Left colon (tissue), 2 donors: ENCODE results near the gene GRK4. TPM values are rescaled to one million over a fixed set of nuclear protein-coding genes. Genes with fewer than 3 reads are reported as not detected.

Experiments
- ATAC-seq: fragments of 200-7000 bp; cut with Tn5 transposase; one replicate; pipeline ENCODE4 v1.9.1; 2020; ENCODE audit warnings: mild to moderate bottlenecking, moderate library complexity
- DNase-seq, 2 donors: peaks; one replicate each; pipeline ENCODE4 v3.0.0-alpha.2; 2020
- intact Hi-C, 2 donors: fragments of 100-400 bp; cut with DNase I in 1 of 2; cut with micrococcal nuclease in 1 of 2; formaldehyde crosslinking; loops; one replicate each; pipeline versions ENCODE4 v1.11.2 to v1.14.0; 2022; cut with DNase I, micrococcal nuclease
- total RNA-seq, 2 donors: library from RNA; stranded (reverse); fragmentation: NEBNext Ultra II Directional; extraction: Animal tissue kit (Norgen Biotek cat#: 25700); gene quantifications; one replicate each; pipeline ENCODE4 v1.2.1, GENCODE V29; 2021
- donor health status: DM: no; HTN: no; CAD: no.
- donor health status: DM: yes; HTN: yes; CAD: no.

Gene GRK4
- total RNA-seq, 2 donors from 2014 or later, result 1.7 to 3.9 TPM

DNA sequence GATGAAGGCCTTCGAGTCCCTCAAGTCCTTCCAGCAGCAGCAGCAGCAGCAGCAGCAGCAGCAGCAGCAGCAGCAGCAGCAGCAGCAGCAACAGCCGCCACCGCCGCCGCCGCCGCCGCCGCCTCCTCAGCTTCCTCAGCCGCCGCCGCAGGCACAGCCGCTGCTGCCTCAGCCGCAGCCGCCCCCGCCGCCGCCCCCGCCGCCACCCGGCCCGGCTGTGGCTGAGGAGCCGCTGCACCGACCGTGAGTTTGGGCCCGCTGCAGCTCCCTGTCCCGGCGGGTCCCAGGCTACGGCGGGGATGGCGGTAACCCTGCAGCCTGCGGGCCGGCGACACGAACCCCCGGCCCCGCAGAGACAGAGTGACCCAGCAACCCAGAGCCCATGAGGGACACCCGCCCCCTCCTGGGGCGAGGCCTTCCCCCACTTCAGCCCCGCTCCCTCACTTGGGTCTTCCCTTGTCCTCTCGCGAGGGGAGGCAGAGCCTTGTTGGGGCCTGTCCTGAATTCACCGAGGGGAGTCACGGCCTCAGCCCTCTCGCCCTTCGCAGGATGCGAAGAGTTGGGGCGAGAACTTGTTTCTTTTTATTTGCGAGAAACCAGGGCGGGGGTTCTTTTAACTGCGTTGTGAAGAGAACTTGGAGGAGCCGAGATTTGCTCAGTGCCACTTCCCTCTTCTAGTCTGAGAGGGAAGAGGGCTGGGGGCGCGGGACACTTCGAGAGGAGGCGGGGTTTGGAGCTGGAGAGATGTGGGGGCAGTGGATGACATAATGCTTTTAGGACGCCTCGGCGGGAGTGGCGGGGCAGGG, 111.7 kb downstream of the GRK4 start:
- intact Hi-C loops, result no loop called here
- DNase-seq, result peak; percentile 70 to 75
- ATAC-seq, result peak; percentile 22

DNA sequence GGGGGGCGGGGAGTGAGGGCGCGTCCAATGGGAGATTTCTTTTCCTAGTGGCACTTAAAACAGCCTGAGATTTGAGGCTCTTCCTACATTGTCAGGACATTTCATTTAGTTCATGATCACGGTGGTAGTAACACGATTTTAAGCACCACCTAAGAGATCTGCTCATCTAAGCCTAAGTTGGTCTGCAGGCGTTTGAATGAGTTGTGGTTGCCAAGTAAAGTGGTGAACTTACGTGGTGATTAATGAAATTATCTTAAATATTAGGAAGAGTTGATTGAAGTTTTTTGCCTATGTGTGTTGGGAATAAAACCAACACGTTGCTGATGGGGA, 112.2 kb downstream of the GRK4 start:
- intact Hi-C loops, result no loop called here
- DNase-seq, result no peak
- no peak for ATAC-seq

DNA sequence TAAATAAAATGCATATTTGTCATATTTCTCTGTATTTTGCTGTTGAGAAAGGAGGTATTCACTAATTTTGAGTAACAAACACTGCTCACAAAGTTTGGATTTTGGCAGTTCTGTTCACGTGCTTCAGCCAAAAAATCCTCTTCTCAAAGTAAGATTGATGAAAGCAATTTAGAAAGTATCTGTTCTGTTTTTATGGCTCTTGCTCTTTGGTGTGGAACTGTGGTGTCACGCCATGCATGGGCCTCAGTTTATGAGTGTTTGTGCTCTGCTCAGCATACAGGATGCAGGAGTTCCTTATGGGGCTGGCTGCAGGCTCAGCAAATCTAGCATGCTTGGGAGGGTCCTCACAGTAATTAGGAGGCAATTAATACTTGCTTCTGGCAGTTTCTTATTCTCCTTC, 114.4 kb downstream of the GRK4 start:
- DNase-seq, result no peak
- intact Hi-C loops, result no loop called here
- no peak for ATAC-seq

DNA sequence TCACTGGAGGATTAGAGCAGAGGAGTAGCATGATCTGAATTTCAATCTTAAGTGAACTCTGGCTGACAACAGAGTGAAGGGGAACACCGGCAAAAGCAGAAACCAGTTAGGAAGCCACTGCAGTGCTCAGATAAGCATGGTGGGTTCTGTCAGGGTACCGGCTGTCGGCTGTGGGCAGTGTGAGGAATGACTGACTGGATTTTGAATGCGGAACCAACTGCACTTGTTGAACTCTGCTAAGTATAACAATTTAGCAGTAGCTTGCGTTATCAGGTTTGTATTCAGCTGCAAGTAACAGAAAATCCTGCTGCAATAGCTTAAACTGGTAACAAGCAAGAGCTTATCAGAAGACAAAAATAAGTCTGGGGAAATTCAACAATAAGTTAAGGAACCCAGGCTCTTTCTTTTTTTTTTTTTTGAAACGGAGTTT, 116.3 kb downstream of the GRK4 start:
- intact Hi-C loops, result no loop called here
- DNase-seq (no peak), ATAC-seq (no peak)

DNA sequence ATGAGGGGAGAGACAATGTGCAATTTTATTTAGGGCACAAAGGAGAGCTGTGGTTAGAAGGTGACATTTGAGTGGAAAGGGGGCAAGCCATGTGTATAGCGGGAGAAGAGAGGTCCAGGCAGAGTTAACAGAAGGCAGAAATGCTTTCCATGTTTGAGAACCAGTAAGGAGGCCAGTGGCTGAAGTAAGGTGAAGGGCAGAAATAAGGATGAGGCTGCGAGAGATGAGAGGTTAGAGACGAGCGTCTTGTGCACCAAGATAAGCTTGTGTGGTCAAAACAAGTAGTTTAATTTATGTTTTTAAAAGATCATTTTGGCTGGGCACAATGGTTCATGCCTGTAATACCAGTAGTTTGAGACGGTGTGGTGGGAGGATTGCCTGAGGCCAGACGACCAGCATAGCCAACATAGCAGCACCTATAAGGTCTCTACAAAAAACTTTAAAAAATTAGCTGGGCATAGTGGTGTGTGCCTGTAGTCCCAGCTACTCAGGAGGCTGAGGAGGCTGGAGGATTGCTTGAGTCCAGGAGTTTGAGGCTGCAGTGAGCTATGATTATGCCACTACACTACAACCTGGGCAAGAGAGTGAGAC, 119.6 kb downstream of the GRK4 start:
- ATAC-seq (peak; percentile 8), DNase-seq (no peak)
- intact Hi-C loops, result no loop called here

DNA sequence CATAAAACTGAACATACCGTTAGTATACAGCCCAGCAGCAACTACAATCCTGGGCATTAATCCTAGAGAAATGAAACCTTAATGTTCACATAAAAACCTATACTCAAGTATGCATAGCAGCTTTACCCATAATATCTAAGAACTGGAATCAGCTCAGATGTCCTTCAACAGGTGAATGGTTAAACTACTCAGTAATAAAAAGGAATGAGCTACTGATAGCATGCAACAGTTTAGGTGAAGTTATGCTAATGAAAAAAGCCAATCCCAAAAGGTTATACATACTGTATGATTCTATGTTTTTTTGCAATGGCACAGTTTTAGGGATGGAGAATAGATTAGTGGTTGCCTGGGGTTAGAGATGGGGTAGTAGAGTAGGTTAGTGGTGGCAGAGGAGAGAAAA, 120.4 kb downstream of the GRK4 start:
- intact Hi-C loops, result no loop called here
- DNase-seq, result no peak
- peak; percentile 70 for ATAC-seq

DNA sequence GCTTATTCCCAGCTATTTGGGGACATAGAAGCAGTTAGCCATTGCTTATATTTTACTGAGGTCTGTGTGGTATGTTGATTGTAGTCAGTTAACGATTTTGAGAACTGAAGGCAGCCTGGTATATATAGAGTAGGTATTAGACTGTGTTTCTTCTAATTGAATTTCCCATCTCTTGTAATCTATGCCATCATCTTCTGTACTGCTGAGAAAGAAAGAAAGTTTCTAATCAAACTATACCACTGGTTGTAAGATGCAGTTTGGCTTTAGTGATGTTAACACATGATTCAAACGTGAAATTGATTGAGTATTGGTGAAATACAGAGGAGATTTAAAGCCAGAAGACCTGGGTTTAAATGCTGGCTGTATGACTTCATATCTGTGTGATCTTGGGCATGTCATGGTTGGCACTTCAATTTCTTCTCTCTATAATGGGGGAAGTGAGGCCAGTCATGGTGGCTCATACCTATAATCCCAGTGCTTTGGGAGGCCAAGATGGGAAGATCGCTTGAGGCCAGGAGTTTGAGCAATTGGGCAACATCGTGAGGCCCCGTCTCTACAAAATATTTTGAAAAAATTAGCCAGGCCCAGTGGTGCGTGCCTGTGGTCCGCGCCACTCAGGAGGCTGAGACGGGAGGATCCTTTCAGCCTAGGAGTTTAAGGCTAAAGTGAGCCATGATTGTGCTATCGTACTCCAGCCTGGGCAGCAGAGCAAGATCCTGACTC, 122.7 kb downstream of the GRK4 start:
- intact Hi-C loops, result no loop called here
- DNase-seq (no peak), ATAC-seq (no peak)

DNA sequence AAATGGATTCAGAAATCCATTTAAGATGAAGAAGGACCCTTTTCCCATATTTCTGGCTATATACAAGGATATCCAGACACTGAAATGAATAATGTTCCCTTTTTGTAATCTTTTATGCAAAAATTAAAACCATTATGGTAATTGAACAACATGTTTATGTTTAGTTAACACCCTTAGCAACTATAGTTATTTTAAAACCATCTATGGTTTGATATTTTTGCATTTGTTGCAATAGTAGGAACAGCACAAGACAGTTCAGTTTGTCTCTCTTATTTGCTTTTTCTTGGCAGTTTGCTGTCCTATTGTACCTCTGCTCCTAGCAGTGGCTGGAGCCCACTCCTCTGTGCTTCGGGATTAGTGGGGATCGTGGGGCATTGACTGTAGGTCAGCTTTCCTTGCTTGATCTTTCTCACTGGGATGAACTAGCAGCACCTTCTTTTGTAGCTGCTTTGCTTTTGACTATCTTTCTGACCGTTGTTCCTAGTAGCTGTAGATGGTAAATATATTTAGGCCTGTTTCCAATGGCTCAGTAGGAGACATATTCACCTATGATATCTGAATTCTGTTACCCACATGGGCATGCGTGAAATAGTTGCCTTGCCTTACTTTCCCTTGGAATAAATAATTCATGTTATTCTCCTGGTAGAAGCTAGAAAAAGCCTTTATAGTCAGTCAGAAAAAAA, 123.9 kb downstream of the GRK4 start:
- ATAC-seq (no peak), DNase-seq (no peak)
- intact Hi-C loops, result no loop called here

Other genes starting within 250 kb of the GRK4 start
- 10 to 100 TPM; 47.1 to 63.6 TPM for gene TNIP2, start 207.2 kb upstream of the GRK4 start, total RNA-seq
- gene SH3BP2, start 170.5 kb upstream of the GRK4 start, total RNA-seq, result 10 to 100 TPM; 54.3 to 75.2 TPM
- 100 to 1,000 TPM; 250 to 254 TPM for gene ADD1, start 119.7 kb upstream of the GRK4 start, total RNA-seq
- gene NOP14, start 165 bp upstream of the GRK4 start, total RNA-seq, result 10 to 100 TPM; 20.4 to 22.9 TPM
- gene HTT-AS, start 111.0 kb downstream of the GRK4 start, total RNA-seq, result not detected
- gene HTT, start 111.1 kb downstream of the GRK4 start, total RNA-seq, result 10 to 100 TPM; 51.7 to 59.1 TPM